H1 (cell line): ENCODE measurements around the gene PUSL1. TPM values are rescaled to one million over a fixed set of nuclear protein-coding genes. Genes with fewer than 3 reads are reported as not detected.
A peak's percentile ranks its signal among the peaks of the same experiment; 100 is the strongest.

Source experiments
- CTCF ChIA-PET: fragments of 300-600 bp; sonication (Branson Sonifier 250); formaldehyde crosslinking; loops from one replicate; lab custom pipeline; 2021; ENCODE audit not compliant: partially characterized antibody; lab: Charles Lee
- POLR2A ChIA-PET: fragments of 300-600 bp; sonication (Branson Sonifier 250); formaldehyde crosslinking; loops from one replicate; lab custom pipeline; 2021; ENCODE audit warnings: inconsistent platforms; ENCODE audit not compliant: partially characterized antibody; lab: Charles Lee
- DNase-seq, 2 experiments: peaks; one replicate each; pipeline versions ENCODE4 v3.0.0 to v3.0.0-alpha.2; 2010 to 2022; ENCODE audit warnings: low spot score in 2 of 2, low read depth in 1 of 2, mixed read lengths in 1 of 2
- FAIRE-seq: peaks from 2 replicates; lab custom pipeline; 2011; peaks lifted over from hg19 to GRCh38; lab: Jason Lieb, UNC
- H2AFZ ChIP-seq: 2 replicates; pipeline ENCODE4 v1.8.1; 2012; ENCODE audit warnings: low read length, inconsistent platforms
- H2AK5ac ChIP-seq: 2 replicates; pipeline ENCODE4 v1.6.1; 2013; ENCODE audit warnings: low read depth, low read length
- H2BK120ac ChIP-seq: replicated peaks from 2 replicates; pipeline ENCODE3; 2013; ENCODE audit warnings: low read depth, low read length, inconsistent platforms
- H2BK12ac ChIP-seq: 2 replicates; pipeline ENCODE4 v1.6.1; 2013; ENCODE audit warnings: low read depth, low read length
- H2BK15ac ChIP-seq: 2 replicates; pipeline ENCODE4 v1.6.1; 2013; ENCODE audit warnings: low read length
- H2BK20ac ChIP-seq: 2 replicates; pipeline ENCODE4 v1.6.1; 2013; ENCODE audit warnings: low read length
- H2BK5ac ChIP-seq: 2 replicates; pipeline ENCODE4 v1.6.1; 2013; ENCODE audit warnings: low read depth, low read length
- H3K14ac ChIP-seq: 2 replicates; pipeline ENCODE4 v1.6.1; 2013; ENCODE audit warnings: inconsistent platforms; ENCODE audit not compliant: insufficient read length
- H3K18ac ChIP-seq: 2 replicates; pipeline ENCODE4 v1.6.1; 2013; ENCODE audit warnings: low read length; ENCODE audit errors: extremely low read depth
- H3K23ac ChIP-seq: 2 replicates; pipeline ENCODE4 v1.6.1; 2013; ENCODE audit warnings: inconsistent platforms; ENCODE audit not compliant: insufficient read length
- H3K23me2 ChIP-seq: 2 replicates; pipeline ENCODE4 v1.6.1; 2013; ENCODE audit warnings: low read depth, low read length
- H3K27ac ChIP-seq: 2 replicates; pipeline ENCODE4 v1.6.1; 2011; ENCODE audit warnings: low read depth, low read length, inconsistent platforms
- H3K27me3 ChIP-seq, 4 experiments: replicated peaks in 1 of 4; 1 replicate in 1 of 4; 2 replicates in 3 of 4; pipeline versions ENCODE4 v1.6.1 to v1.8.1; 2011 to 2013; ENCODE audit warnings: low read length in 3 of 4, mild to moderate bottlenecking in 3 of 4, inconsistent platforms in 2 of 4, mixed read lengths in 2 of 4, moderate library complexity in 1 of 4; ENCODE audit not compliant: control insufficient read depth in 3 of 4, insufficient read depth in 3 of 4; ENCODE audit errors: extremely low read depth in 1 of 4
- H3K36me3 ChIP-seq, 4 experiments: 2 replicates each; pipeline versions ENCODE4 v1.6.1 to v1.8.1; 2011 to 2013; ENCODE audit warnings: mild to moderate bottlenecking in 4 of 4, low read length in 3 of 4, moderate library complexity in 2 of 4, control low read depth in 1 of 4, inconsistent platforms in 1 of 4; ENCODE audit not compliant: insufficient read depth in 4 of 4, control insufficient read depth in 2 of 4
- H3K4ac ChIP-seq: replicated peaks from 2 replicates; pipeline ENCODE3; 2013; ENCODE audit warnings: low read length, low read depth, mixed read lengths, inconsistent platforms; ENCODE audit not compliant: insufficient read length
- H3K4me1 ChIP-seq, 4 experiments: replicated peaks in 1 of 4; 1 replicate in 1 of 4; 2 replicates in 3 of 4; pipeline versions ENCODE4 v1.6.1 to v1.8.1; 2011 to 2013; ENCODE audit warnings: low read length in 3 of 4, inconsistent platforms in 2 of 4, mixed read lengths in 1 of 4; ENCODE audit not compliant: insufficient read depth in 4 of 4, control insufficient read depth in 3 of 4
- H3K4me2 ChIP-seq, 2 experiments: 2 replicates each; pipeline versions ENCODE4 v1.6.1 to v1.8.1; 2011 to 2013; ENCODE audit warnings: low read depth in 2 of 2, low read length in 2 of 2, control low read depth in 1 of 2, inconsistent platforms in 1 of 2, mild to moderate bottlenecking in 1 of 2; ENCODE audit not compliant: insufficient read depth in 1 of 2
- H3K4me3 ChIP-seq, 4 experiments: fragments of 200-600, 300-600 bp in 1 of 4; sonication (generic), shearing (Covaris generic), sonication (Bioruptor Twin) in 1 of 4; 2 replicates each; pipeline versions ENCODE4 v1.5.1 to v1.8.1; 2011 to 2016; ENCODE audit warnings: low read length in 4 of 4, low read depth in 3 of 4, control low read depth in 2 of 4, inconsistent platforms in 2 of 4, mild to moderate bottlenecking in 2 of 4, mixed read lengths in 1 of 4, moderate library complexity in 1 of 4; ENCODE audit not compliant: insufficient read depth in 2 of 4; ENCODE audit errors: extremely low read depth in 1 of 4
- H3K56ac ChIP-seq: replicated peaks from 2 replicates; pipeline ENCODE3; 2013; ENCODE audit warnings: low read depth, mild to moderate bottlenecking, mixed read lengths, low read length, inconsistent platforms; ENCODE audit not compliant: insufficient read length
- H3K79me1 ChIP-seq: 2 replicates; pipeline ENCODE4 v1.6.1; 2013; ENCODE audit warnings: low read depth, low read length, control low read depth
- H3K79me2 ChIP-seq, 2 experiments: 2 replicates each; pipeline versions ENCODE4 v1.6.1 to v1.8.1; 2012 to 2013; ENCODE audit warnings: low read length in 2 of 2, mild to moderate bottlenecking in 2 of 2, inconsistent platforms in 1 of 2; ENCODE audit not compliant: insufficient read depth in 2 of 2, control insufficient read depth in 1 of 2
- H3K9ac ChIP-seq, 4 experiments: replicated peaks in 1 of 4; 1 replicate in 1 of 4; 2 replicates in 3 of 4; pipeline versions ENCODE4 v1.6.1 to v1.8.1; 2011 to 2013; ENCODE audit warnings: low read depth in 3 of 4, low read length in 3 of 4, control low read depth in 2 of 4, mild to moderate bottlenecking in 2 of 4, moderate library complexity in 2 of 4, inconsistent platforms in 1 of 4; ENCODE audit errors: extremely low read depth in 1 of 4
- H3K9me3 ChIP-seq, 2 experiments: 2 replicates each; pipeline versions ENCODE4 v1.6.1 to v1.8.1; 2012 to 2013; ENCODE audit warnings: mild to moderate bottlenecking in 2 of 2, moderate library complexity in 2 of 2, control low read depth in 1 of 2, inconsistent platforms in 1 of 2, low read depth in 1 of 2, low read length in 1 of 2, mixed read lengths in 1 of 2; ENCODE audit not compliant: insufficient read depth in 2 of 2
- H4K20me1 ChIP-seq, 2 experiments: replicated peaks in 1 of 2; 2 replicates each; pipeline versions ENCODE3 to v1.8.1; 2011 to 2013; ENCODE audit warnings: inconsistent platforms in 2 of 2, low read length in 2 of 2, mild to moderate bottlenecking in 1 of 2; ENCODE audit not compliant: insufficient read depth in 2 of 2, control insufficient read depth in 1 of 2
- H4K5ac ChIP-seq: 2 replicates; pipeline ENCODE4 v1.6.1; 2013; ENCODE audit warnings: low read length, low read depth, mixed read lengths, inconsistent platforms; ENCODE audit not compliant: insufficient read length
- H4K8ac ChIP-seq: 2 replicates; pipeline ENCODE4 v1.8.0; 2013; ENCODE audit warnings: mild to moderate bottlenecking, moderate library complexity, low read length, inconsistent platforms; ENCODE audit not compliant: insufficient read depth; ENCODE audit errors: extremely low read depth
- H4K91ac ChIP-seq: replicated peaks from 2 replicates; pipeline ENCODE3; 2013; ENCODE audit warnings: low read length, mixed read lengths, inconsistent platforms; ENCODE audit not compliant: insufficient read length
- GTF2F1 ChIP-seq: IDR thresholded peaks from 2 replicates; pipeline ENCODE4 v1.6.1; 2012; ENCODE audit warnings: low read depth, low read length, improper control_type of control experiment, borderline replicate concordance
- WGBS, 2 experiments: shearing (Covaris generic) in 1 of 2; methylation state at CpG; one replicate each; pipeline versions ENCODE4 v1.1.6 to v1.1.7; 2013 to 2015; ENCODE audit warnings: low lambda C conversion rate in 2 of 2, mixed read lengths in 2 of 2, inconsistent platforms in 1 of 2, low coverage in 1 of 2, missing lambda C conversion rate in 1 of 2; ENCODE audit not compliant: insufficient replicate concordance in 2 of 2, insufficient coverage in 1 of 2, insufficient read length in 1 of 2; ENCODE audit errors: extremely low coverage in 1 of 2, missing lambda C conversion rate in 1 of 2; 5-methylcytosine and 5-hydroxymethylcytosine counted together
- polyA plus RNA-seq, 7 experiments: library from polyadenylated mRNA; depleted of rRNA in 3 of 7; stranded (reverse) in 5 of 7; unstranded in 2 of 7; fragments of >200 nt in 5 of 7; fragments of 200-250 nt in 2 of 7; gene quantifications; 1 replicate in 5 of 7; 2 replicates in 1 of 7; 4 replicates in 1 of 7; pipeline versions ENCODE4 v1.2.1 to v1.2.3, GENCODE V29; 2011 to 2013; ENCODE audit warnings: missing spikeins in 2 of 7, mixed read lengths in 2 of 7
- total RNA-seq: library from RNA; stranded (reverse); fragmentation: NEBNext Ultra II Directional; extraction: Animal tissue kit (Norgen Biotek cat#: 25700); gene quantifications from 2 replicates; pipeline ENCODE4 v1.2.1, GENCODE V29; 2021
- TF ChIP-seq, protein P1 (sequence below): IDR thresholded peaks from 2 replicates; pipeline ENCODE4 v1.6.1; 2012; ENCODE audit warnings: low read length, inconsistent platforms

The PUSL1 gene
- total and polyA plus RNA-seq, 2 of the 8 experiments (the other 6 are each of a cell fraction or from before 2014, with no cell fraction given): 38.8 to 87.4 TPM

DNA sequence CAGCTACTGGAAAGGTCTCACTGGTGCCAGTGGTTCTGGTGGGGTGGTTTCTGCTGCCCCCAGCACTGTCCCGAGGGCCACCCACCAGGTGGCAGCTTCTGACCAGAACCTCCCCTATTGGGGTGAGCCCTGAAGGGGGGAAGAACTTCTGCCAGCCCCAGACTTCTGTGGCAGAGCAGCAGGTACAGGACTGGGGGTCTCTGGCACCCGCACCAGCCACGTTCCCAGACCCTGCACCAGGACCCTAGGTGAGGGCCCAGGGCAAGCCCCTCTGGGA, 1.6 kb downstream of the PUSL1 start:
- Histone ChIP-seq H2BK12ac (no peak overlapping the region), H3K9me3 (no peaks in the 10 kb centered on the region), H2BK120ac (no peak overlapping the region), H2BK20ac (no peak overlapping the region), H2BK15ac (no peak overlapping the region), H4K5ac (no peak overlapping the region), H2AK5ac (no peak overlapping the region), H3K14ac (no peak overlapping the region), H3K23me2 (peaks cover 21% of the 10 kb centered on the region; the same call in 1 of the 2 replicates), H3K27ac (no peak overlapping the region), H3K27me3 (peaks cover 0 to 4% (median 1%) of the 10 kb centered on the region in 4 experiments; a peak in 1 of 7 replicates), H3K4me1 (peaks cover 0 to 36% (median 23%) of the 10 kb centered on the region in 4 experiments; a peak in 6 of 7 replicates), H3K36me3 (peaks cover 17 to 42% (median 36%) of the 10 kb centered on the region in 4 experiments), H3K56ac (no peak overlapping the region), H3K4ac (no peak overlapping the region), H4K8ac (peak overlapping the region; percentile 57; the same call in 1 of the 2 replicates), H3K4me3 (peak overlapping the region in 1 of 4 experiments; percentile 98; a peak in 2 of 8 replicates), H3K79me1 (peaks cover 4% of the 10 kb centered on the region), H2AFZ (no peak overlapping the region), H3K23ac (no peak overlapping the region), H2BK5ac (no peak overlapping the region), H3K79me2 (peaks cover 0 to 6% of the 10 kb centered on the region in 2 experiments; a peak in 1 of 4 replicates), H3K4me2 (peak overlapping the region; percentile 66 to 78; a peak in 3 of 4 replicates), H3K18ac (no peak overlapping the region), H3K9ac (no peak overlapping the region; a peak in 1 of 7 replicates), H4K91ac (no peak overlapping the region), H4K20me1 (peaks cover 5 to 29% of the 10 kb centered on the region in 2 experiments)
- WGBS, 2 experiments: 89% methylated on average over 3 of the region's 3 CpGs; no CpG with 5 or more reads in 1 of the 2 experiments
- DNase-seq (no peak), FAIRE-seq (no peak)
- ChIA-PET POLR2A (interaction anchor here (0.8 to 10.1 kb wide), 15 partner anchors 8 to 255 kb away, joined by 3 to 134 read pairs (median 4); partner anchors contain the start of genes CCNL2 and TAS1R3), CTCF (interaction anchor here (0.8 to 1.6 kb wide), 8 partner anchors 9 to 95 kb away, joined by 3 to 8 read pairs (median 3); no protein-coding TSS in a partner anchor)
- TF ChIP-seq, protein P1, sequence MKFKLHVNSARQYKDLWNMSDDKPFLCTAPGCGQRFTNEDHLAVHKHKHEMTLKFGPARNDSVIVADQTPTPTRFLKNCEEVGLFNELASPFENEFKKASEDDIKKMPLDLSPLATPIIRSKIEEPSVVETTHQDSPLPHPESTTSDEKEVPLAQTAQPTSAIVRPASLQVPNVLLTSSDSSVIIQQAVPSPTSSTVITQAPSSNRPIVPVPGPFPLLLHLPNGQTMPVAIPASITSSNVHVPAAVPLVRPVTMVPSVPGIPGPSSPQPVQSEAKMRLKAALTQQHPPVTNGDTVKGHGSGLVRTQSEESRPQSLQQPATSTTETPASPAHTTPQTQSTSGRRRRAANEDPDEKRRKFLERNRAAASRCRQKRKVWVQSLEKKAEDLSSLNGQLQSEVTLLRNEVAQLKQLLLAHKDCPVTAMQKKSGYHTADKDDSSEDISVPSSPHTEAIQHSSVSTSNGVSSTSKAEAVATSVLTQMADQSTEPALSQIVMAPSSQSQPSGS: peak; percentile 58; the same call in 1 of the 2 replicates
- no peak for TF ChIP-seq GTF2F1
